ENCODE results near the gene LAMP1. TPM values are rescaled to one million over a fixed set of nuclear protein-coding genes. Genes with fewer than 3 reads are reported as not detected.
"Not testable (repeated sequence)": the region's sequence is repeated elsewhere in the genome, so short reads cannot be mapped to it uniquely, and the experiment has no call there.

LAMP1 gene
- total RNA-seq, 2 experiments from 2014 or later = 84.1 to 91.6 TPM

- no peak overlapping the region for H3K4me3 Mint-ChIP-seq
- H3K27me3 Mint-ChIP-seq = no peaks in the 10 kb centered on the region
- H3K9me3 Mint-ChIP-seq = peaks cover 3% of the 10 kb centered on the region
Measured at GRCh38 chr13:113342820-113343691, 46.0 kb downstream of the LAMP1 start.

DNA sequence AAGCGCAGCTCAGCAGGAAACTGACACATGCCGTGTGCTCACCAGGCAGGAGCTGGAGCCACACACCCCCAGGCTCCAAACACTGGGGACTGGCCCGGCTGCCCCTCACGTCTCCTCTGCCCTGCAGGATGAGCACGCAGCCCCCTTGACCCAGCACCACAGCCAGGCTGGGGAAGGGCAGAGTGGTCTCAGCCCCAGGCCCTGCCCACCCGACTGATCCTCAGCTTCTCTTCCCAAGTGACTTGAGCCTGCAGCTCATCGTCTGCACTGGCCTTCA, 46.6 kb downstream of the LAMP1 start:
- no peaks in the 10 kb centered on the region for H3K27me3 Mint-ChIP-seq
- H3K4me3 Mint-ChIP-seq = no peak overlapping the region
- no peaks in the 10 kb centered on the region for H3K4me1 Mint-ChIP-seq
- peaks cover 3% of the 10 kb centered on the region for H3K9me3 Mint-ChIP-seq
- ChIA-PET CTCF (interaction anchor here (1.2 kb wide), 1 partner anchor 20 kb away, joined by 3 read pairs; no protein-coding TSS in a partner anchor), POLR2A (no interaction called here)
- no peak for DNase-seq
- H3K36me3 Mint-ChIP-seq (ENCODE audit: low read depth) = no peaks in the 10 kb centered on the region
- H3K27ac Mint-ChIP-seq = no peak overlapping the region

More at GRCh38 chr13:113342820-113343691, 46.0 kb downstream of the LAMP1 start:
- H3K4me1 Mint-ChIP-seq = no peaks in the 10 kb centered on the region
- ChIA-PET CTCF (interaction anchor here (1.2 kb wide), 1 partner anchor 19 kb away, joined by 3 read pairs; no protein-coding TSS in a partner anchor), POLR2A (no interaction called here)
- no peak overlapping the region for H3K27ac Mint-ChIP-seq
- no peak for DNase-seq
- no peaks in the 10 kb centered on the region for H3K36me3 Mint-ChIP-seq (ENCODE audit: low read depth)

DNA sequence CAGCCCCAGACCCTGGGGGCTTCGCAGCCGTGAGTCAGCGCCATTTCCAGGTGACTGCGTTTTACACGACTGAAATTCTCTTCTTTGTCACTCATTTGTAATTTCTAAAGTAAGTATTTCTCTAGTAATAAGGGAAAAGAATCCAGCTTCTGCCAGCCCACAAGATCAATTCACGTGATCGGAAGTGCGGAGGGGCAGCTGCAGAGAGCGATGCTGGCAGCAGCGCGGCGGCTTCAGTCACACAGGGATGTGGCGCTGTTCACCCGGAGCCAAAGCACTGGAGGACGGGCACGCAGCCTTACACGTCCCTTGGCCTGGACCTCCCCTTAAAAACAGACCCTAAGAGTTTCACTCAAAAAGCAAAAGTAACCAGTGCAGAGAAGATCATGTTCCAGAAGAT, 48.4 kb downstream of the LAMP1 start:
- no peaks in the 10 kb centered on the region for H3K36me3 Mint-ChIP-seq (ENCODE audit: low read depth)
- H3K27me3 Mint-ChIP-seq = no peaks in the 10 kb centered on the region
- no peak overlapping the region for H3K27ac Mint-ChIP-seq
- peaks cover 3% of the 10 kb centered on the region for H3K9me3 Mint-ChIP-seq
- no peaks in the 10 kb centered on the region for H3K4me1 Mint-ChIP-seq
- no peak overlapping the region for H3K4me3 Mint-ChIP-seq
- no peak for DNase-seq
- POLR2A ChIA-PET = no interaction called here
- CTCF ChIA-PET = no interaction called here

- H3K4me3 Mint-ChIP-seq; DNase-seq; H3K27ac Mint-ChIP-seq; H3K27me3 Mint-ChIP-seq; H3K4me1 Mint-ChIP-seq; H3K9me3 Mint-ChIP-seq; POLR2A ChIA-PET; CTCF ChIA-PET; H3K36me3 Mint-ChIP-seq (ENCODE audit: low read depth): not testable (repeated sequence)
Measured at GRCh38 chr13:113347736-113348225, 50.7 kb downstream of the LAMP1 start.

- H3K36me3 Mint-ChIP-seq (ENCODE audit: low read depth) = no peaks in the 10 kb centered on the region
- H3K4me1 Mint-ChIP-seq = no peaks in the 10 kb centered on the region
Measured at GRCh38 chr13:113348591-113348990, 51.6 kb downstream of the LAMP1 start.

DNA sequence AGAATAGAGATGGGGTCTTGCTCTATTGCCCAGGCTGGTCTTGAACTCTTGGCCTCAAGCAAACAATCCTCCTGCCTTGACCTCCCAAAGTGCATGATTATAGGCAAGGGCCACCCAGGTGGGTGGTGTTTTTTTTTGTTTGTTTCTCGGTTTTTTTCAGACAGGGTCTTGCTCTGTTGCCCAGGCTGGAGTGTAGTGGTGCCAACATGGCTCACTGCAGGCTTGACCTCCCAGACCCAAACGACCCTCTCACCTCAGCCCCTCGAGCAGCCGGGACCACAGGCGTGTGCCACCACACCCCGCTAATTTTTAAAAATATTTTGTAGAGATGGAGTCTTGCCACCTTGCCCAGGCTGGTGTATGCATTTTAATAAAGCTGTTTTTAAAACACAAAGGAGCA, 52.0 kb downstream of the LAMP1 start:
- ChIA-PET CTCF (no interaction called here), POLR2A (no interaction called here)
- H3K27me3 Mint-ChIP-seq = no peaks in the 10 kb centered on the region
- no peaks in the 10 kb centered on the region for H3K4me1 Mint-ChIP-seq
- no peak for DNase-seq
- H3K9me3 Mint-ChIP-seq = peaks cover 3% of the 10 kb centered on the region
- no peaks in the 10 kb centered on the region for H3K36me3 Mint-ChIP-seq (ENCODE audit: low read depth)
- H3K4me3 Mint-ChIP-seq = no peak overlapping the region
- H3K27ac Mint-ChIP-seq = no peak overlapping the region

More at GRCh38 chr13:113348591-113348990, 51.6 kb downstream of the LAMP1 start:
- CTCF ChIA-PET = no interaction called here
- no peaks in the 10 kb centered on the region for H3K27me3 Mint-ChIP-seq
- H3K27ac Mint-ChIP-seq = no peak overlapping the region
- H3K9me3 Mint-ChIP-seq = peaks cover 3% of the 10 kb centered on the region
- DNase-seq = no peak
- POLR2A ChIA-PET = no interaction called here
- no peak overlapping the region for H3K4me3 Mint-ChIP-seq

DNA sequence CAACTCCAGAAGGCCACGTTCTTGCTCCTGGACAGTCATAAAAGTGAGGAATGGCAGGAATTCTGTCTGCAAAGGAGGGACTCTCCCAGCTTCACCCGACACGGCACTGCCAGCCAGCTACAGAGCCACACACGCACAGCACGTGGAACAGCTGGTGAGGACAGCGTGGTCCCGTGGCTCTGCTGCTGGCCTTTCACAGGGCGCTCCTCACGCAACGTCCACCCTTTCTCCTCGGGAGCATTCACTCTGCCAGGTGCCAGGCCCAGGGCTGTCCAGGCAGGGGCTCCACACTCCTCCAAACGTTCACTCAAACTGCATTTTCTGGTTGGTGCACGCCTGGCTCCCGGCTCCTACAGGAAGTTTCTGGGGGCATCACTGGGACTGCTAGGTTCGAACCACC, 52.5 kb downstream of the LAMP1 start:
- Mint-ChIP-seq H3K9me3 (peaks cover 3% of the 10 kb centered on the region), H3K36me3 (ENCODE audit: low read depth) (no peaks in the 10 kb centered on the region), H3K27me3 (no peaks in the 10 kb centered on the region), H3K4me1 (no peaks in the 10 kb centered on the region), H3K4me3 (no peak overlapping the region), H3K27ac (no peak overlapping the region)
- CTCF ChIA-PET = no interaction called here
- POLR2A ChIA-PET = no interaction called here
- no peak for DNase-seq

- H3K9me3 Mint-ChIP-seq = peaks cover 3% of the 10 kb centered on the region
- ChIA-PET POLR2A (no interaction called here), CTCF (no interaction called here)
- no peak overlapping the region for H3K4me3 Mint-ChIP-seq
- H3K4me1 Mint-ChIP-seq = no peaks in the 10 kb centered on the region
- no peaks in the 10 kb centered on the region for H3K36me3 Mint-ChIP-seq (ENCODE audit: low read depth)
- H3K27me3 Mint-ChIP-seq = no peaks in the 10 kb centered on the region
- no peak overlapping the region for H3K27ac Mint-ChIP-seq
- DNase-seq = no peak
Measured at GRCh38 chr13:113350065-113350937, 53.3 kb downstream of the LAMP1 start.

- Mint-ChIP-seq H3K9me3 (no peaks in the 10 kb centered on the region), H3K4me1 (no peaks in the 10 kb centered on the region), H3K27me3 (no peaks in the 10 kb centered on the region), H3K27ac (no peak overlapping the region), H3K36me3 (ENCODE audit: low read depth) (no peaks in the 10 kb centered on the region), H3K4me3 (no peak overlapping the region)
- DNase-seq = no peak
- ChIA-PET POLR2A (no interaction called here), CTCF (no interaction called here)
Measured at GRCh38 chr13:113350938-113351335, 53.9 kb downstream of the LAMP1 start.

- no peaks in the 10 kb centered on the region for H3K27me3 Mint-ChIP-seq
- no peaks in the 10 kb centered on the region for H3K9me3 Mint-ChIP-seq
- DNase-seq = no peak
- H3K36me3 Mint-ChIP-seq (ENCODE audit: low read depth) = no peaks in the 10 kb centered on the region
- no peak overlapping the region for H3K27ac Mint-ChIP-seq
- no peak overlapping the region for H3K4me3 Mint-ChIP-seq
- CTCF ChIA-PET = no interaction called here
- no peaks in the 10 kb centered on the region for H3K4me1 Mint-ChIP-seq
- POLR2A ChIA-PET = no interaction called here
Measured at GRCh38 chr13:113351514-113352026, 54.5 kb downstream of the LAMP1 start.

DNA sequence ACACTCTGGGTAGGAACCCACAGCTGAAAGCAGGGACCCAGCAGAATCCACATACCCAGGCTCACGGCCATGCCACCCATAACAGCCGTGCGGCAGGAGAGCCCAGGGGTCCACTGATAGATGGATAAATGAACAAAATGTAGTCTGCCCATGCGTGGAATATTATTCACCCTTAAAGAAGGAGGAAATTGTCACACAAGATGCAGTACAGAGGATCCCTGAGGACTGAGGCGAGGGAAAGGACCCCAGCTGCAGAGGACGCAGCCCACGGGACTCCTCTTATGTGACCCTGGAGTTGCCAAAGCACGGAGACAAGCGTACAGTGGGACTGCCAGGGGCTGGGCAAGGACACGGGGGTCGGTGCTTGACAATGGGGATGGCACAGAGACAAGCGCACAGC, 56.2 kb downstream of the LAMP1 start:
- DNase-seq = no peak

DNA sequence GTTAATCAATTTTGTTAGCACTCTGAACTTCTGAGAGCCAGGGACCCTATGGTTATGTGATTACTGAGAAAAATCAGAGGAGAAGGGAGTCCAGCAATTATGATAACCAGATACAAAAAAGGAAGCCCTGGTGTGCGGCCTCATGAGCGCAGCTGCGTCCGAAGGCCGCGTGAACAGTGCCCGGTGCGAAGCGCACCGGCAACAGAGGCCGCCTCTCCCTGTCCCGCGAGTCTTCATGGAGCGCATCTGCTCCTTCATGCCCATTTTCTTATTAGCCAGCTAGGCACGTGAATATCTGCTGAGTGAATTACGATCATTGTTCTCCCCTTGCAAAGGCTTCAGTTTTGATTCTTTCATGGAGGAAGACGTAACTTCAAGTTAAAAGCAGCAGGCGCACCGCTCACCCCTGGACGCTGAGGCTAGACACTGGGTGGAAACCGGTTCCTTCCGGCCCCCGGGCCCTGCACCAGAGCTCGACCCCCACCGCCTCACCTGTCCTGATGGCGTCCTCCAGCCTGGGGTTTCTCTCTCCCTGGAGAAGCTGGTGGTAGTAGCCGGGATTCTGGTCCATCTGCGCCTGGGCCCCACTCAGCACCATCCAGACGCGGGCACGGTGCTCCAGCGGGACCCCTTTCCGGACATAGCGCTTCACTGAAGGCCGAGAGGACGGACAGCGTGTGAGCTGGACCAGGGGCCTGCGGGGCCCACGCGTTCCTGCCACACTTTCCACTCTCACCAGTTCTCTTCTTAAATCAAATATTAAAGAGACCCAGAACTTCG, 58.0 kb downstream of the LAMP1 start:
- no peaks in the 10 kb centered on the region for H3K36me3 Mint-ChIP-seq (ENCODE audit: low read depth)
- CTCF ChIA-PET = no interaction called here
- no peaks in the 10 kb centered on the region for H3K9me3 Mint-ChIP-seq

More for the DNA sequence above, 56.2 kb downstream of the LAMP1 start:
- Mint-ChIP-seq H3K4me1 (no peaks in the 10 kb centered on the region), H3K4me3 (no peak overlapping the region), H3K9me3 (no peaks in the 10 kb centered on the region), H3K36me3 (ENCODE audit: low read depth) (no peaks in the 10 kb centered on the region), H3K27me3 (peaks cover 2% of the 10 kb centered on the region), H3K27ac (no peak overlapping the region)
- POLR2A ChIA-PET = no interaction called here
- CTCF ChIA-PET = no interaction called here

DNA sequence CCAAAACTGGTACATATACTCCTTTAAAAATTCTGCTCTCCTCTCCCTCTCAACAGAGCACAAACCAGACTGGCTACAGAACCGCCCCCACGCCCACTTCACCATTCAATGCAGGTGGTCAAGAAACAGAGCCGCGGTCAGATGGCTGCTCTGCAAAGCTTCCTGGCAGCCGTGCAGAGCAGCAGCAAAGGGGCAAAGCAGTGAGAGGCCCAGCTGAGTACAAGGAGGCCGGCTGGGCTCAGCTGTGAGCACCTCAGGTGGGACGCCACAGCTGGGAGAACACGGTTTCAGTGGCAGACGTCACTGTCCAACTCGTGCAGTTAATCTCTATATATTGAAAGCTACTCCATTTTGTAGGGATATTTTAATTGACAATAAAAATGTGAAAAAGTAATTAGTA, 58.6 kb downstream of the LAMP1 start:
- Mint-ChIP-seq H3K9me3 (no peaks in the 10 kb centered on the region), H3K27me3 (peaks cover 13% of the 10 kb centered on the region), H3K4me1 (no peaks in the 10 kb centered on the region), H3K27ac (no peak overlapping the region), H3K4me3 (no peak overlapping the region), H3K36me3 (ENCODE audit: low read depth) (no peaks in the 10 kb centered on the region)
- no peak for DNase-seq
- ChIA-PET POLR2A (no interaction called here), CTCF (no interaction called here)

More for the DNA sequence above, 58.0 kb downstream of the LAMP1 start:
- Mint-ChIP-seq H3K4me3 (no peak overlapping the region), H3K27me3 (peaks cover 8% of the 10 kb centered on the region), H3K27ac (no peak overlapping the region), H3K4me1 (no peaks in the 10 kb centered on the region)
- POLR2A ChIA-PET = no interaction called here
- DNase-seq = no peak
